BE2C (cell line): ENCODE measurements around the gene HOXA11.

Source experiments
- DNase-seq: peaks from one replicate; pipeline ENCODE4 v3.0.0-alpha.2; 2020
- H3K27me3 ChIP-seq: fragments of 250-450 bp; sonication (Bioruptor Pico); 2 replicates; pipeline ENCODE4 v1.5.1; 2020; ENCODE audit warnings: mild to moderate bottlenecking
- H3K36me3 ChIP-seq: fragments of 250-450 bp; sonication (Bioruptor Pico); 2 replicates; pipeline ENCODE4 v1.5.1; 2020; ENCODE audit warnings: mild to moderate bottlenecking
- H3K4me1 ChIP-seq: fragments of 250-450 bp; sonication (Bioruptor Pico); 2 replicates; pipeline ENCODE4 v1.5.1; 2020
- H3K4me3 ChIP-seq: 2 replicates; pipeline ENCODE4 v1.5.1; 2011; ENCODE audit warnings: low read depth, low read length
- H3K9me3 ChIP-seq: fragments of 250-450 bp; sonication (Bioruptor Pico); 2 replicates; pipeline ENCODE4 v1.5.1; 2020
- CTCF ChIP-seq: IDR thresholded peaks from 2 replicates; pipeline ENCODE4 v1.5.1; 2012; ENCODE audit warnings: mild to moderate bottlenecking, low read depth, low read length

HOXA11 gene

GRCh38 chr7:27192546-27193334 is 7.7 kb upstream of the HOXA11 start:
- Histone ChIP-seq H3K4me1 (no peaks in the 10 kb centered on the region), H3K4me3 (no peak overlapping the region), H3K9me3 (no peaks in the 10 kb centered on the region), H3K27me3 (peaks cover 100% of the 10 kb centered on the region), H3K36me3 (no peaks in the 10 kb centered on the region)
- TF ChIP-seq CTCF = no peak
- no peak for DNase-seq

GRCh38 chr7:27191833-27192545 is 7.0 kb upstream of the HOXA11 start:
- H3K9me3 ChIP-seq = no peaks in the 10 kb centered on the region
- no peaks in the 10 kb centered on the region for H3K36me3 ChIP-seq
- H3K4me1 ChIP-seq = no peaks in the 10 kb centered on the region
- no peak for TF ChIP-seq CTCF
- DNase-seq = no peak
- H3K4me3 ChIP-seq = no peak overlapping the region
- peaks cover 100% of the 10 kb centered on the region for H3K27me3 ChIP-seq

- H3K4me3 ChIP-seq = no peak overlapping the region
- TF ChIP-seq CTCF = no peak
- H3K27me3 ChIP-seq = peaks cover 100% of the 10 kb centered on the region
- H3K9me3 ChIP-seq = no peaks in the 10 kb centered on the region
- no peaks in the 10 kb centered on the region for H3K36me3 ChIP-seq
- no peaks in the 10 kb centered on the region for H3K4me1 ChIP-seq
- no peak for DNase-seq
These were observed 6.2 kb upstream of the HOXA11 start for GRCh38 chr7:27191161-27191731.

GRCh38 chr7:27189997-27190748 is 5.1 kb upstream of the HOXA11 start:
- peaks cover 100% of the 10 kb centered on the region for H3K27me3 ChIP-seq
- TF ChIP-seq CTCF = no peak

GRCh38 chr7:27189295-27189996 is 4.4 kb upstream of the HOXA11 start:
- Histone ChIP-seq H3K4me1 (no peaks in the 10 kb centered on the region), H3K9me3 (no peaks in the 10 kb centered on the region), H3K27me3 (peaks cover 100% of the 10 kb centered on the region), H3K4me3 (no peak overlapping the region), H3K36me3 (no peaks in the 10 kb centered on the region)
- no peak for DNase-seq
- TF ChIP-seq CTCF = no peak

More at GRCh38 chr7:27189997-27190748, 5.1 kb upstream of the HOXA11 start:
- Histone ChIP-seq H3K4me1 (no peaks in the 10 kb centered on the region), H3K36me3 (no peaks in the 10 kb centered on the region), H3K9me3 (no peaks in the 10 kb centered on the region), H3K4me3 (no peak overlapping the region)
- no peak for DNase-seq
